Esophagus squamous epithelium (tissue), 5 donors: ENCODE data around the gene FOXP1. TPM values are rescaled to one million over a fixed set of nuclear protein-coding genes. Genes with fewer than 3 reads are reported as not detected.
A peak's percentile ranks its signal among the peaks of the same experiment; 100 is the strongest.

Source experiments
- DNase-seq: peaks from one replicate; lab custom pipeline; 2025; lab: John Stamatoyannopoulos, UW
- H3K27ac ChIP-seq, 4 donors: fragments of 200-600 bp; sonication (generic); one replicate each; pipeline ENCODE4 v1.5.1; 2016 to 2019; ENCODE audit warnings: mild to moderate bottlenecking in 1 of 4
- H3K27me3 ChIP-seq, 4 donors: fragments of 200-600 bp; sonication (generic); 1 replicate in 3 of 4; 2 replicates in 1 of 4; pipeline versions ENCODE4 v1.5.1 to v1.6.0; 2017 to 2021; ENCODE audit warnings: antibody characterized with exemption in 1 of 4
- H3K36me3 ChIP-seq, 3 donors: fragments of 200-600 bp; sonication (generic); one replicate each; pipeline ENCODE4 v1.5.1; 2016 to 2019
- H3K4me1 ChIP-seq, 3 donors: fragments of 200-600 bp; sonication (generic); one replicate each; pipeline ENCODE4 v1.5.1; 2017 to 2019
- H3K4me3 ChIP-seq, 4 donors: fragments of 200-600 bp; sonication (generic); 1 replicate in 3 of 4; 2 replicates in 1 of 4; pipeline ENCODE4 v1.5.1; 2016 to 2019; ENCODE audit warnings: mild to moderate bottlenecking in 2 of 4, moderate library complexity in 1 of 4
- H3K9me3 ChIP-seq, 3 donors: fragments of 200-600 bp; sonication (generic); one replicate each; pipeline ENCODE4 v1.5.1; 2016 to 2019
- POLR2A ChIP-seq, 4 donors: fragments of 450-650 bp; IDR thresholded peaks; one replicate each; pipeline ENCODE4 v1.6.1; 2017; ENCODE audit warnings: antibody characterized with exemption in 4 of 4, mild to moderate bottlenecking in 4 of 4, moderate library complexity in 3 of 4
- WGBS, 2 donors: methylation state at CpG; one replicate each; pipeline ENCODE4 v1.1.5; 2018; 5-methylcytosine and 5-hydroxymethylcytosine counted together
- intact Hi-C: fragments of 100-400 bp; cut with DNase I; formaldehyde crosslinking; loops from one replicate; pipeline ENCODE4 v1.15.0; 2022
- total RNA-seq, 4 donors: library from RNA; depleted of rRNA; stranded (reverse); fragments of >200 nt; gene quantifications; one replicate each; pipeline ENCODE4 v1.1.0, GENCODE V29; 2016
- TF ChIP-seq, protein P1 (sequence below), 6 experiments: fragments of 450-650 bp in 4 of 6; fragments of 200-600 bp in 2 of 6; sonication (generic) in 2 of 6; IDR thresholded peaks; one replicate each; pipeline ENCODE4 v1.5.1; 2016 to 2019; ENCODE audit warnings: antibody characterized with exemption in 6 of 6, mild to moderate bottlenecking in 4 of 6, moderate library complexity in 4 of 6
- donor health status: DM: yes; HTN: yes; CAD: no.

FOXP1 gene
- total RNA-seq, 4 donors from 2014 or later, result 49.1 to 124 (median 61.1) TPM

DNA sequence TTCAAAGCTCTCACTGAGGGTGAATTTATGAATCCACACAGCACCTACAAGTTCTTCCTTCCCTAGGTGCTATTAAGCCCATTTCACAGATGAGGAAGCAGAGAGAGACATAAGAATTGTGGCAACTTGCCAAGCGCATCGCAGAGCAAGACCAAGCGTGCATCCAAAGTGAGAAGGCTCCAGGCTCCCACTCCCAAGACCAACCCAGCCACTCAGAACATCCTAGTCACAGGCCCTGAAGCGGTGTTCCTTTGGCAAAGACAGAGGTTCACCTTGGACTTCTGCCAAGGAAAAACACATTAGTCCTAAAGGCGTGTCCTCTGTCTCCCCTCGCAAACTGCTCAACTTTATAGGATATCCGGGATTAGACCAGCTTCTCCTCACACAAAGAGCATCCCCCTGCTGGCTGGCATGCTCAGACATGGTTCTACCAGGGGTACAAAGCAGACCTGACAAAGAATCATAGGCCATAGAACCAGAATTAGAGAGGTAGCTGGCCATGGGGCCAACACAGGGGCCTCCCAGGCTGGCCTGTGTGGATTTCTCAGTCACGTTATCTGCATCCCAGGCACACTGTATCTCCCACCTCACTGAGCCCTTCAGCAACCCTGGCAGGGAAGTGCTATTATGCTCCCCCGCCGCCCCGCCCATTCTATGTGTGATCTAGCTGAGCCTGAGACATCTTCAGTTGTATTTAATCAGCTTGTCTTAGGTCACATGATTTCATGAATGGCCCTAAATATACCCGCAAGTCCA lies 160.2 kb downstream of the FOXP1 start:
- no peaks in the 10 kb centered on the region for H3K9me3 ChIP-seq
- H3K4me3 ChIP-seq, result no peak overlapping the region
- H3K27ac ChIP-seq, result peak overlapping the region; percentile 49 to 68 (median 64)
- TF ChIP-seq, protein P1, sequence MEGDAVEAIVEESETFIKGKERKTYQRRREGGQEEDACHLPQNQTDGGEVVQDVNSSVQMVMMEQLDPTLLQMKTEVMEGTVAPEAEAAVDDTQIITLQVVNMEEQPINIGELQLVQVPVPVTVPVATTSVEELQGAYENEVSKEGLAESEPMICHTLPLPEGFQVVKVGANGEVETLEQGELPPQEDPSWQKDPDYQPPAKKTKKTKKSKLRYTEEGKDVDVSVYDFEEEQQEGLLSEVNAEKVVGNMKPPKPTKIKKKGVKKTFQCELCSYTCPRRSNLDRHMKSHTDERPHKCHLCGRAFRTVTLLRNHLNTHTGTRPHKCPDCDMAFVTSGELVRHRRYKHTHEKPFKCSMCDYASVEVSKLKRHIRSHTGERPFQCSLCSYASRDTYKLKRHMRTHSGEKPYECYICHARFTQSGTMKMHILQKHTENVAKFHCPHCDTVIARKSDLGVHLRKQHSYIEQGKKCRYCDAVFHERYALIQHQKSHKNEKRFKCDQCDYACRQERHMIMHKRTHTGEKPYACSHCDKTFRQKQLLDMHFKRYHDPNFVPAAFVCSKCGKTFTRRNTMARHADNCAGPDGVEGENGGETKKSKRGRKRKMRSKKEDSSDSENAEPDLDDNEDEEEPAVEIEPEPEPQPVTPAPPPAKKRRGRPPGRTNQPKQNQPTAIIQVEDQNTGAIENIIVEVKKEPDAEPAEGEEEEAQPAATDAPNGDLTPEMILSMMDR (IDR thresholded peaks at IDR 0.05), result peak in 4 of 6 experiments; percentile 18 to 60 (median 36)
- TF ChIP-seq POLR2A (IDR thresholded peaks at IDR 0.05), result no peak
- peaks cover 13 to 54% (median 20%) of the 10 kb centered on the region in 3 donors for H3K4me1 ChIP-seq
- 34 to 71% methylated on average over 5 to 12 of the region's 12 CpGs for WGBS, 2 donors
- no peak for DNase-seq
- intact Hi-C loops, result no loop called here
- no peaks in the 10 kb centered on the region for H3K36me3 ChIP-seq
- no peaks in the 10 kb centered on the region for H3K27me3 ChIP-seq

DNA sequence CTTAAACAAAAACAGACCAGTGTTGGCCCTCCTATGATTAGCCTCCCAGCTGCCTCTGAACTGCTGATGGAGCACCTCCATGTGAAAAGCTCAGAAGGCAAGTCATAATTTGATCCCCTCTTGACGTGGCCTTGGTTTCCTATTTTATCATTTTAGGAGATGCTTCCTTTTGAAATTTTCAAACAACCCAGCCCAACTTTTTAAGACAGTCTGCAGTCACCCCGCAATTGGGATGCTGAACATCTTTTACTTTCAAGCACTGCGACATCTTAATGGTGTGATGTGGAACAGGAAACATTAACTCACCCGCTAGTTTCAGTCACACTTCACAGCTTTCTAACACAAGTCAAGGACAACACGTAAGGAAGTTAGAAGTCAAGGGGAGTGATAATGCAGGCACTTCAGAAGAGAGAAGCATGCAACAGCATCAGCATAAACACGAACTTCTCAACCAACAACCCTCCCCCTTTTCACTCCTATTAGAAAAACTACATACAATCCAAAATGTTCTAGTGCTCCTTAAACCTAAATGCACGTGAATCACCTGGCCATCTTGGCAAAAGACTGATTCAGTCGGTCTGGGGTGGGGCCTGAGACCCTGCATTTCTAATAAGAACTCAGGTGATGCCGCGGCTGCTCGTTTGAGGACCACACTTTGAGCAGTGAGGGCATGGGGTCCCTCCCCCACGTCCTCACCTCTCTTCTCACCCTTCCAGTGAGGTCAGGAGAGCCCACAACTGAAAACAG lies 161.5 kb downstream of the FOXP1 start:
- 48 to 61% methylated on average over 11 to 12 of the region's 12 CpGs for WGBS, 2 donors
- no peaks in the 10 kb centered on the region for H3K36me3 ChIP-seq

DNA sequence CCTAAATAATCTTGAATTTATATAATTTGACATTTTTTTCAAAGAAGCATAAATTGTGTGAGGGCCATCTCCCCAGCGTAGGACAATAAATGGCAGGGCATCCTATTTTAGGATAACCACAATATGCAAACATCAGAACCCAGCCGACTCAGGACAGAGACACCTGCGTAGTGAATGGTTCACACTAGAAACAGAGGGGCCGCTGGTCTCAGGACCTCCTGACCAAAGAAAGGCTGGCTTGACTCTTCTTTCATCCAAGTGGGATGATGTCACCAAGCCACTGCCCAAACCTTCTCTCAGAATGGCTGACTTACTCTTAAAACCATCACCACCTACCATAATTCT lies 162.1 kb downstream of the FOXP1 start:
- no peaks in the 10 kb centered on the region for H3K27me3 ChIP-seq
- H3K27ac ChIP-seq, result peak overlapping the region in 2 of 4 donors; percentile 63 to 65
- no peaks in the 10 kb centered on the region for H3K36me3 ChIP-seq
- H3K9me3 ChIP-seq, result no peaks in the 10 kb centered on the region
- intact Hi-C loops, result no loop called here
- no peak overlapping the region for H3K4me3 ChIP-seq
- 78 to 80% methylated on average over 4 of the region's 4 CpGs for WGBS, 2 donors
- DNase-seq, result no peak
- peaks cover 10 to 55% (median 18%) of the 10 kb centered on the region in 3 donors for H3K4me1 ChIP-seq
- TF ChIP-seq, protein P1 (IDR thresholded peaks at IDR 0.05), result no peak
- no peak for TF ChIP-seq POLR2A (IDR thresholded peaks at IDR 0.05)

More for the DNA sequence above, 161.5 kb downstream of the FOXP1 start:
- TF ChIP-seq, protein P1 (IDR thresholded peaks at IDR 0.05), result no peak
- TF ChIP-seq POLR2A (IDR thresholded peaks at IDR 0.05), result no peak
- H3K4me3 ChIP-seq, result no peak overlapping the region
- no peaks in the 10 kb centered on the region for H3K27me3 ChIP-seq
- DNase-seq, result no peak
- H3K4me1 ChIP-seq, result peaks cover 10 to 55% (median 18%) of the 10 kb centered on the region in 3 donors
- H3K27ac ChIP-seq, result peak overlapping the region; percentile 44 to 68 (median 64)
- intact Hi-C loops, result no loop called here
- H3K9me3 ChIP-seq, result no peaks in the 10 kb centered on the region

DNA sequence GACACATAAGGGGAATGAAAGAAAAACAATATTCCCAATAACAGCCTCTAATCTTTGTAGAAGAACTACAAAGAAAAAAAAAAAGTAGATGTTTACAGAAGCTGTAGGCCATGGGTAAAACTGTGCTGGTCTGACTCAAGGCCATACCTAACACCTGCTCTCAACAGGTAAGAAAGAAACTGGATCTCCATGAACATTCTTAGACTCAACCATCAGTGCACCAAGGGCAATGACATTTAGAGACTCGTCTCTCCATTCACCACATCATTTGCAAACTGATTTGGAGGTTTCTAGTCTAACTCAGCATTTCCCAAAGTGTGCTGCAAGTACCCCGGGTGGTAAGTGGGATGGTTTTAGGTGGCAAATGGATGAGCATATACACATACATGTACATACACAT lies 164.2 kb downstream of the FOXP1 start:
- DNase-seq, result no peak
- WGBS, 2 donors, result 59 to 79% methylated on average over 2 of the region's 2 CpGs

More for the DNA sequence above, 164.2 kb downstream of the FOXP1 start:
- no peak for TF ChIP-seq POLR2A (IDR thresholded peaks at IDR 0.05)
- TF ChIP-seq, protein P1 (IDR thresholded peaks at IDR 0.05), result no peak
- intact Hi-C loops, result no loop called here
- Histone ChIP-seq H3K27ac (no peak overlapping the region), H3K36me3 (no peaks in the 10 kb centered on the region), H3K4me1 (peaks cover 12 to 66% (median 26%) of the 10 kb centered on the region in 3 donors), H3K27me3 (no peaks in the 10 kb centered on the region), H3K4me3 (no peak overlapping the region), H3K9me3 (no peaks in the 10 kb centered on the region)
